ENCODE measurements around the gene ADCK1.

GRCh38 chr14:77882098-77882497 is 82.2 kb downstream of the ADCK1 start:
- no peak for TF ChIP-seq CTCF (IDR thresholded peaks at IDR 0.05)
- TF ChIP-seq POLR2A (IDR thresholded peaks at IDR 0.05) = no peak
- no peak for TF ChIP-seq EP300 (IDR thresholded peaks at IDR 0.05)
